Stimulated activated CD8-positive, alpha-beta memory T cell treated with anti-CD3 and anti-CD28 coated beads, Interleukin-15, amount 100 ng/mL, for 48 hours (primary cell): ENCODE measurements around the gene FYN.

Source experiments
- DNase-seq, 2 donors: peaks; one replicate each; pipeline ENCODE4 v3.0.0-alpha.2; 2020; ENCODE audit warnings: low read depth in 2 of 2

FYN gene

DNA sequence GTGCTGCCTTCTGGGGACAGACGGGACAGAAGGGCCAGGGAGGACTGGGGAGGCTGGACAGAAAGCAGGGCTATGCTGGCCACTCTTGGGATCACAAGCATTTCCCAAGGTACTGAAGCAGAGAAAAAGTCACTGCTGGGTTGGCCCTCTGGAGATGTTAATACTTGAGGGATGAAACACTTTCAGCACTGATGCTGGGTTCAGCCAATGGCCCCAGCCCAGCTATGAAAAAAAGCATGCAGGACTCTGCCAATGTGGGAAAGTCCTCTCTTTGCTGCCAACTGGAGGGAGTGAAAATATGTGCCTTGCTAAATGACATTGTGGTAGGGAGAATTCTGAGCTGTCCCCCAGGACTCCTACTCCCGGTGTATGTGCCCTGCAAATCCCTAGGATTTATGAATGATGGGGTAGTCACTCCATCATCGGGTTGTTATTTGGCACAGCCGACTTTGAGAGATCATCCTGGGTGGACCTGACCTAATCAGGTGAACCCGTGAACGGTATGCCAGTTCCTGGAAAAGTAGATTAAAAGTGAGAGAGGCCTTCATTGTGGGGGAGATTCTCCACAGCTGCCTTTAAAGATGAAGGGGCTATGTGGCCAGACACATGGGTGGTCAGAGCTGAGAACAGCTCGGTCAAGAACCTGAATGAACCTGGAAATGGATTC lies 147.7 kb downstream of the FYN start:
- DNase-seq, result no peak

DNA sequence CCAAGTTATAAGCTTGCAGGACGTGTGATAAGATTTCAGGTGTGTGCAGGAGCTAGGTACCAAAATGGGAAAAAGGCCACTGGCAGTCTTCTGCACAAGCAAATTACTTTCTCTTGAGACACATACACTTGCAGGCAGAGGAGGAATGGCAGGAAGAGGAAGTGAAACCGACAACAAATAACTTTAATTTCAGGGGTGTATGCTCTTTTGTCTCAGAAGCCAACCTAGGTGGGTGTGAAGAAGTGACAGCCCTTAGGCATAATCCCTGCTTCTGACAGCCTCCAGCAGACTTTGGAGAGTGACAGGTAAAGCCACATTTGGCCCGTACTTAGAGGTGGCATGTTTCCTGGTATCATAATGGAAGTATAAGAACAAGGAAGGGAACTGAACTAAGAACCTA lies 148.7 kb downstream of the FYN start:
- no peak for DNase-seq

DNA sequence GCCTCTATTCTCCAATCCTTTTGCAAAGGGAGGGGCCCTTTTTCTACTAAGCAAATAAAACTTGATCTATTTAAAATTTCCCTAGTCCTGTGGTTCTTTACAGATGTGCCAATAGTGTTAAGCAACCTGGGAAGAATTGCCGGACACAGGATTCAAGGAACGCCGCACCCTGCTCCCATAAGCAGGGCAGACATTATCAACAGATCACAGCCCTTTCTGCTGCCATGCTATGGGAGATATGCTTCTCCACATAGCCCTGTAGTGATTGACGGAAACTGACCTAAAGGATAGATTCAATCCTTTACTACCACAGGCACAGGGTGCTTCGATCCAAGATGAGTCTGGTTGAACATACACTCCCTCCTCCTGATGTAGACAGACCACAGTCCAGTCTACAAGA lies 149.2 kb downstream of the FYN start:
- DNase-seq, result no peak

DNA sequence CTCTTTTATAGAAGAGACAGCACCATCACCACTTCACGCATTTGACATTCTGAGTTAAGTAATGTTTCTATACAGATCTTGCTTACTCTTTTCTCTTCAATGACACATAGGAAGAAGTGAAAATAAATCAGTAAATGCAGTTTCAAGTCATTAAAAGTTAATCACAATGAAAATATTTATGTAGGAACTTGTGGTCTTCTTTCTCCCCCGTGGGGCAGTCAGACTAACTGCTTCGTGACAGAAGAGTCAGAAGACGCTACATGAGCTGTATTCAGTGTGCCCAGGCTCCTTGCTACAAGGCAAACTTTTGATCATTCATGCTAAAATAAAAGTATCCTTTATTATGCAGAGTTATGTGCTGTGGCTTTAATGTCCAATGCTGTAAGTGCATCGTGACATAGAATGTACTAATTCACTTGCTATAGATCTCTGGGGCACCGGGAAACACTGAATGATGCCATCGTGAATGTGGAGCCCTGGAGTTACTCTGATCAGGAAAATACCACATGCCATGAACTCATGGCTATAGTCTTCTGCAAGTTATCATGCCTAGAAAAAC lies 149.8 kb downstream of the FYN start:
- no peak for DNase-seq

DNA sequence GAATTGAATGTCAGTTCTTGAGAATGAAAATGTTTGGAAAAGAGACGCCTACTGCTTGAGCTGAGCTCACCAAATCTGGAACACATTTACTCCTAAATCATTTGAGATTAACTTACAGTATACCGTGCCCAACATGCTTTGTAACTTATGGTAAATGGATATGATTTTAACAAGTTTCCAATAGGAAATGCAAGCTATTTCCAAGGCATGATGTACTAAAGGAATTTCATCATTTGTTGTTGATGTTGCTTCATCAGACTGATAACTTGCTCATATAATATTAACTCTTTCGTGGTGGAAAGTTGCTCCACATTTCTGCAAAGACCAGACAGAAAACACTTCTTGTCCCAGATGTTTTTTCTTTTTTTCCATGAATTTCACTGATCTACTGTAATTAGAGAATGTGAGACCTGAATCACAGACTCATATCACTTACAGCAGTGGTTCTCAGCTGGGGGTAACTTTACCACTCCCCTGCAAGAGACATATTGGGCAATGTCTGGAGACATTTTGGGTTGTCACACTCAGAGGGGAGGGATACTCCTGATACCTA lies 151.0 kb downstream of the FYN start:
- no peak for DNase-seq

DNA sequence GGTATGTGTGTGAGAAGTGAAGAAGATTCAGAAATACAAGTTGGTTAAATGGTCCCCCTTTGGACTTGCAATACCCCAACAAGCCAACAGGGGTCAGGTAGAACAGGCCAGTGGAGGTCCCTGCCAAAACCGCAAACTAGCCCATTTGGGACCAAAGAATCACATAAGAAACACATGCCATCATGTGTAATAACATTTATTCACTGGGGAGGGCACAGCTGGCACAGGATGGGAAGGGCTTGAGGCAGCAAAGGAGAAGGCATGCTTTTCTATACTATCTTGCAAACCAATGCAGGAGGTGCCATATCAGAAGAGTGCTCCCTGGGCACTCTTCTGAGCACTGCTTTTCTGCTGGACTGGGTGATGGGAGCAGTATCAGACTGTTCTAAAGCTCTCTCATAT lies 151.5 kb downstream of the FYN start:
- DNase-seq, result no peak

DNA sequence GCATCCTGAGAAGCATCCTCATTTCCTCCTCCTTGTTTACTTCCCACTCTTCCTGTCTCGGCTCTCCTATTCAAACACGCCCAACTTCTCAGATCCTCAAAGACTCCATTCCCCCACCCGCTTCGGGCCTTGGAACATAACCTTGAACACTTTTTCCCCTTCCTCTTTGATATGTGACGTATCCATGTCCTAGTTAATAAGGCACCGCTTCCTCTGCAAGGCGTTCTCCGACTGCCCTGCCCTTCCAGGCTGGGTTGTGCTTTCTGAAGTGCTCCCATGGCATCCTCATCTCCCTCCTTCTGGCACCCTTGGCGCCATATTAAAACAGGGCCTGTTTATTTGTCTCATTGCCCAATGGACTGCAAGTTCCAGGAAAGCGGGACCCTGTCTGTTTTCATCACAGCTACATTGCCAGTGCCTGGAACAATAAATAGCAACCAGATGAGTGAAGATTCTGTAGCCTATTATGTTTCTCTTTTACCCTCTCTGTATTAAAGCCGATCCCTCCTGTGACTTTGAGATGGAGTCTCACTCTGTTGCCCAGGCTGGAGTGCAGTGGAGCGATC lies 152.2 kb downstream of the FYN start:
- no peak for DNase-seq

DNA sequence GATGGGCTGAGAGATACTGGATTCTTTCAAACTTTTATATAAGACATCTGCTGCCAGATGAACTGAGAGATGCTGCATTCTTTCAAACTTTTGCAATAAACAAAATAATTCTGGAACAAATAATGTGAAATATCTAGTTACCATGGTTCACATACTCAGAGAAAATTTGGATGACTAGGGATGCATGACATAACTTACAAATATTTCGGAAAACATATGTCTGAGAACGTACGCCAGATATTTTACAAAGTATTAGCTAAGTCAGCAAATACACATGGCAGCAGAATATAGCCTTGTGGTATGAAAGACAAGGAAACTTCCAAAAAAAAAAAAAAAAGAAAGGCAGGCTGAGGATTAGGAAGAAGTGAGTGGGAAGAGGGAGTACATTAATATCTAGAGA lies 154.3 kb downstream of the FYN start:
- DNase-seq, result no peak

DNA sequence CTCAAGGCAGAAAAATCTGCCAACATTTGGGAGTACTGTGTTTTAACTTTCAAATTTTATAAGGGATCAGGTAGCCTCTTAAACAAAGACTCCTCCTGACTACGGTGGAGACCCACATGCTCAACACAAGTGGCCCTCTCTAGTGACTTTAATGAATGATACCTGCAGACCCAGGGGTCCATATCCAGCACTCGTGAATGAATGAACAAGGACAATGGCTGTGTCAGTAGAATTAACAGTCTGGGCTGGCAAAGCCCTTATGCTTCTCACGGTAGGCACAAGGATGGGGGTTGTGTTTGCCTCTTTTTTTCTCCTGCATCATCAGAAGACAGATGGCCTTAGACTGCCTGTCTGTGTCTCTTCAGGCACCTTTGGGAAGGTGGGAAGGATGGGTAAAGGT lies 154.9 kb downstream of the FYN start:
- DNase-seq, result no peak

DNA sequence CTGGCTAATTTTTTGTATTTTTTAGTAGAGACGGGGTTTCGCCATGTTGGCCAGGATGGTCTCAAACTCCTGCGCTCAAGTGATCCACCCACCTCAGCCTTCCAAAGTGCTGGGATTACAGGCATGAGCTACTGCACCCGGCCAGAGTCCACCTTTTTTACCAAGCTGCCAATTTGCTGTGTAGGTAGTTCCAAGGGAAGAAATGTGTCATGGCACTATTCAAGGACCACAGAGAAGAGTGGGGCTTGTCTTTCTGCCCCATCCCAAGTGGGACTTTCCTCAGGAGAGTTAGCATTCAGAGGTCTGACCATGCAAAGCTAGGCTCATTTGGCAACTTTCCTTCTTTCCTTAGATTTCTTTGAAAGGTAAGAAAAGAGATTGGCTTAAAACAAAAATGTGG lies 155.6 kb downstream of the FYN start:
- DNase-seq, result no peak

DNA sequence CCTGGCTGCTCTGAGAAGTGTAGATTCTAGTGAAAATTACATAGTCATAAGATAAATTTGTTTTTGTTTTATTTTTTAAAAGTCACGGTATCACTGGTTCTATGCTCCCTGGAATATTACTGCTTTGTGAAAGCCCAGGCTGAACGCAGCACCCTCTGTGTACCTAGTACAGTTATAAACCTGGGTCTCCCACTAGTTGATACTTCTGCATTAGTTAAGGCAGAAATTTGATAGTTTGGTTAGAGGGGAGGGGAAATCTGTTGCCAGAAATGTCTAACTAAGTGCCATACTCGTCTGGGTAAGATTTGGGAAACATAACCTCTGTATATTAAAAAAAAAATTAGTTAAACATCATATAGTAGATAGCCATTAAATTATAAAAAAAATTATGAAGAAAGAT lies 156.9 kb downstream of the FYN start:
- no peak for DNase-seq

DNA sequence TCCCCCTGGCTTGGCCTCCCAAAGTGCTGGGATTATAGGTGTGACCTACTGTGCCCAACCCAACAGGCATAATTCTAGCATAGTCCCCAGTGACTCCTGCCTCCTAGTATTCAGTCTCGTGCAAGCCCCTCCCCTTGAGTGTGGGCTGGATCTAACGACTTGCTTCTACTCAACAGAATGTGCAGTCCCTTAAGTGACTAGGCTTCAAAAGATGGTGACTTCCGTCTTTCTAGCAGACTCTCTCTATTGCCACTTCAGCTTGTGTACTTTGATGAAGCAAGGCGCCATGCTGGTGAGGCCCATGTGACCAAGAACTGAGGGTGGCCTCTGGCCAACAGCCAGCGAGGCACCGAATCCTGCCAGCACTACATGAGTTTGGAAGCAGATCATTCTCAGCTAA lies 157.9 kb downstream of the FYN start:
- no peak for DNase-seq

DNA sequence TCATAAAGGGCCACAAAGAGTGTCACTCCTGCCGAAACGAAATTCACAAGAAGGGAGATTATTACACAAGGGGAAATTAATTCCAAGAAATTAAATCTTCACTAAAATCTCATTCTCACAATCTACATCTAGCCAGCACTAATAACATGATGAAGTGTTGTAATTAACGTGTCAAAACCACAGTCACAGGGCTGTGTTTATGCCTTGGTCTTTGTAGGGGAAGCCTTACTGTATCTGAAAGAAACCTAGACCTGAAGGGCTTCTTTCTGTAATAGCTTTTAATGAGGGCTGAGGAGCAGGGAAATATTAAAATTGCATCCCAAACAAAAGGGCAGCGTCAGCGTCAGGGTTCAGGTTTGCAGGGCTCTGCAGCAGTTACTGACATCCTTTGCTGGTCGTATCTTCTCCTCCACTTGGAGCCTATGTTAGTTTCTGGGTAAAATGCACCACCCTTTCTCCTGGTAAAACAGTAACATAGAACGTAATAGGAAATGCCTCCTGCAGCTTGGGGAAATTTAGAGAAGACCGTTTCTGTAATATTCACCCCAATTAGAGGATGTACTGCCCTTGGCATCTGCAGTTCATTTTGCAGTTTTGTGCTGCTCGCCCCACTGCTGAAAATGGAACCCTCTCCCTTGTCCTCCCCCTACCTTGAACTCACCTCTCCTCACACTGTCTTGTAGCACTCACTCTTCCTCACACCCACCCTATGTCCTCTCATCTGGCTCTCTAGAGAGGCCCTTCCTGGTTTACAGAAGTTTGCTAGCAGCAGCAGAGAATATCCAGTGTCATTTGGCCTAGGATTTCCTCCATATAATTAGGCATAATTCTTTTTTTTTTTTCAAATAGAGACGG lies 158.6 kb downstream of the FYN start:
- no peak for DNase-seq

DNA sequence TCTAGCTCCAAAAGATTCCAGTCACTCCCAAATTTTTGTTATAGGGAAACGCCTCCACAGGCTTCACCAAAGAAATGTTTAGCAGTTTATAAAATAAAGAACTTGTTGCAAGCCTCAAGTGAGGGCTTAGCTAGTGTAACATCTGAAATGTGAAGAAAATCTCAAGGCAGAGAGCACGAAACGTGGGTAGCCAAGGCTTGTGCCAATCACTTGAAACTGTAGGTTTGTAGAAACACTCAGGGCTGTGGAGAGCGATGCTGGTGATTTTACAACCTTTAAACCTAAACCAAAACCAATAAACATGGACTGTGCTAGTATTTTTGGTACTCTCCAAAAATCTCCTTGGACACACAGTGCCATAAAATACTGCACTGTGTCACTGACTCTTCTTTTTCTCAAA lies 159.4 kb downstream of the FYN start:
- no peak for DNase-seq

DNA sequence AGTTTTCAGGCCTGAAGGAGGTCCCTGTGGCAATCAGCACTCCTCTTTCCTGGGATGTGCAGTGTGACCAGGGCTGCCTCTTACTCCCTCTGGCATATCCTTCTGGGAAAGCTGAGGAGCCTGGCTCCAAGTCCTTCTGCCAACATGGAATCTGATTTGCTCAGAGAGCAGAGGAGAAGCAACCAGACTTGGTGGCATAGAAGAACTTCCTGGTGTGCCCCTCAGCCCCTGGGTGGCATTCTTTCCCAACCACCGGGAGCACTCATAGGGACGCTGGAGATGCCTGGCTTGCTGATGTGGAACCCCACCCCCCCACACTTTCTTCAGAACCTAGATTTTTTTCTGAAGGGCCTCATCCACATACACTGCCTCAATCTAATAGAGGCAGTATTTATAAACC lies 160.0 kb downstream of the FYN start:
- no peak for DNase-seq

DNA sequence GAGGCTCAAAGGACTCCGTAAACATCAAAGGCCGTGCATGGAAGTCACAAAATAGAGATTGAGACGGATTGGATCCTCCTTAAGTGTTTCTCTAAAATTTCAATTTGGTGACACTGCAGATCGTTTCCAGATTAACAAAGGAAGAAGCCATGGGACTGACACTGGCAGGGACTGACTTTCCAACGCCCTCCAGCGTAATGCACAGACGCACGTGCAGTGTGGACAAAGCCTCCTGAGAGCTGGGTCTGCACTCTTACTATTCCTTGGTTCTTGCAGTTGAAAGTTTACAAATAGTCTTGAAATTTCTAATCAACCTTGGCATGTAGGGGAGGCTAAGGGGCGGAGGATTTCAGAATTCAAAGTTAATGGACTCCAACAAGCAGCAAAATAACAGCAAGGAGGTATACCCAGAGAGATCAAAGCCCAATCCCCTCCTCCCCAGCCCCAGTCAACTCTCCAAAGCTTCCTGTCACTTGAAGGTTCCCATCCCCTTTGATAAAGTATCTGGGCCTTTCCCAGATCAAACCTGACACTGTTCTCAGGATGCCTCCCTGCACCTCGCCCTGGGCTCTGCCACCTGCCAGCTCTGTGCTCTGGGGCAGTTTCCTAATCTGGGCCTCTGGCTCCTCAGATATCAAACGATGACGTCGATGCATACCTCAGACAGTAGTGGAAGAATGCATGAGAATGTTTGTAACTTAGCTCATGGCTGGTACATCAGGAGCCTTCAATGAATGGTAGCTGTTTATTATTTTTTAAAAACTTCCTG lies 161.1 kb downstream of the FYN start:
- no peak for DNase-seq

DNA sequence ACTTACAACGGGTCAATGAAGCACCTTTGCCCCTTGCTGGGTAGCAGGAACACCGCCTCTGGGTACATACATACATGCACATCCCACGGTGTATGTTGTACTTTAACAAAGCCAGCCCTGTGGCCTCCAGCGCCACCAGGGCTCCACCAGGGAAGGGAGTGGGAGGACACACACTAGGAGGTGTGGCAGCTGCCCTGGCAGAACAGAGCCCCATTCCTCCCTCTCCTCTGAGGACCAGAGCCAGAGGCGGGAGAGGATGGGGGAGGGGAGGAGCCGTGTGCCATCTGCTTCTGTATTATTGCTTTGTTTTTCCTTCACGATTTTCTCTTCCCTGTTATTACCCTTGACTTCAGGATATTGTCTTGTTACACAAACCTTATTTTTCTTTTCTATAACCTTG lies 161.8 kb downstream of the FYN start:
- DNase-seq, result no peak

DNA sequence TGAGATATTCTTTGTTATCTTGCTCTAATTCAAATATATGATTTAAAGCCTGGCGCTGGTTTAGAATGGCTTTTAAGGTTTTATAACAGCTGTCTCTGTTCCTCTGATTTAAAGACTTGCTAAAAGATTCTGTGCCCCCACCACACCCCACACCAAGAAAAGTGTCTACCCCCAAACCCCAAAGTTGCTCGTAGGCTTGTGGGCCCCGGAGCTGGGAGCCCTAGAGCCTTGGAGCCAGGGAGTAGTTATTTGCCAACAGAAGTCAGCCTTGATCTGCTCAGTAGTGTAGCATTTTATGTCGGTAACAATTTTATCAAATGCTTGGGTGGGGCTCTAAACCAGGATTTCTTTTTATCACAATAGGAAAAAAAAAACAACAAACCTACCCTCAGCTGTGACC lies 162.3 kb downstream of the FYN start:
- DNase-seq, result no peak

DNA sequence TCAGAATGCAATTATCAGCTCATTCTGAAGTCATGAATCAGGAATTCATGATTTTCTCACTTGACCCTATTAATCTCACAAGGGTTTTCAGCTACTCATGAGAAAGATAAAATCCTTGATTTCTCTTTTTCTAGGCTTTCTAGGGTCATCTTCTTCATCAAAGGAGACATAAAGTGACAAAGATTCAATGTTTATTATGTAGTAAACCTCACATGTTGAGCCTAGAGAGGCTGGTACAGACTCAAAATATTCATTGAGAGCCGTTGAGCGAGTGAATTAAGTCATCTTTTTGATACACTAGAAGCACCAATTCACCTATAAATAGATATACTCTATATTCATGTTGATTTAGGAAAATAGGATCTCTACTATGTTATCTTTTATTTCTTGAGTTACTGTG lies 162.8 kb downstream of the FYN start:
- no peak for DNase-seq

DNA sequence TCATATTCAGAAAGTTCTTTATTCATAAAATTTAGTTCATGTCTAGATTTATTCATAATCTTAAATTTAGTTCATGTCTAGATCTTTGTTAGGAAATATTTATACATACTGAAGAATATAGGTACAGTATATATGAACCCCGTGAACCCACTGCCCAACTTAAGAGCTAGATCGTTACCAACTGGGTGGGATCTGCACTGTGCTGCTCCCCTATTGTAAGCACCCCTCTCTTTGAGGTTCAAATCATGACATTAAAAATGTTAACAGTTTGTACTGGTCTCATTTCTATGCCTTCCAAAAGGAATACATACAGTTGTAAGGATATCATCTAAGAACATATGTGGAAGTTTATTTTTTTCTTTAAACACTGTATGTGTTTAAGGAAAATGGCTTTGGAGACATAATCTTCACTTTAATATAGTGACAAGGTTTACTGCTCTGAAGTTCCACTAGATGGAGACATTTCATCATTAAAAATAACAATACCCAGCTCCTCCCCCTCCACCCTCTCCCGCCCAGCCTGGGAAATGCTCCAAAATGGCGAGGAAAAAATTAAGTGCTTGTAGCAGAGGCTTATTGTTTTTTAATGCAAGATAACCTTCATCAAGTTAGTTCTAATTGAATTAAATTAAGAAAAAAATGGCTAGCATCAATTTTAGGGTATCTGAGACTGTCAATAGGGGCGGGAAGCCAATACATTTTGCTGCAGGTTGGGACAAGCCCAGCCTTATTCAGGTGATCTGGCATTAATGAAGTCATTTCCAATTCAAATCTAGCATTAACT lies 163.4 kb downstream of the FYN start:
- no peak for DNase-seq

DNA sequence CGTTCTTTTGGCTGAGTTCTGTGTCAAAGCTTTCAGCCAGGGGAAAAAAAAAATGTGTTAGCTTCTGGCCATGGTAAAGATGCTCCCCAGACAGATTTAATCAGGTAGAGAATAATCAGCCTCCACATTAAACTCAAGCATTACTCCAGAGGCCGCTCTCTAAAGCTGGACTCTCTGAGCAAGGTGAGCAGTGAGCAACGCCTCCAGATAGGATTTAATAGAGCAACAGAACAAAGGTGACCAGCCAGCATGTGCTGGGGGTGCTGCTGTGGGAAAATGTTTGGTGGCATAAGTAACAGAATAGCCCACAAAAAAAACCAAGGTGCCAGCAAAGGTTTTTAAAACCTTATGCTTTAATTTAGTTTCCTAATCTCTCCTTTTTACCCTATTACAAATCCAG lies 164.1 kb downstream of the FYN start:
- DNase-seq, result no peak
